ENCODE results near the gene NRXN3. TPM values are rescaled to one million over a fixed set of nuclear protein-coding genes. Genes with fewer than 3 reads are reported as not detected.

The NRXN3 gene
- total and polyA plus RNA-seq, 2 experiments from 2014 or later, result 1.0 to 1.8 TPM

DNA sequence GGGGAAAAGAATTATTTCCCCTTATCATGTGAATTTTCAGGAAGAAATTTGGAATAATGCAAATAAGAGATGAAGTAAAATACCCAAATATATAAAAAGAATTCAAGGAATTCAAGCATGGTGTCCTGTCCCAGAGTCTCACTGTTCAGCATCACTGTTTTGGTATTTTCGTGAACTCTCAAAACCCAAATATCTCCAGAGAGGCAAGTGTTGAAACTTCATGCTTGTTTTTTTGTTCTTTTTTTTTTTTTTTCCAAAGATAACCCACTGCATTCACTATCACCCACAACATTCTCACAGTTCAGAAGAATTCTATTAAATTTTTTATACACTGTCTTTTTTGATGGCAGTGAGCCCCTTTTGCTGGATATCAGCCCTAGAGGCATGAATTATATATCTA lies 1686.2 kb downstream of the NRXN3 start:
- H3K27ac ChIP-seq (ENCODE audit: low read depth), result no peak overlapping the region
- TF ChIP-seq ZNF114 (CRISPR knock-in tag; IDR thresholded peaks at IDR 0.05) (no peak), POLR2AphosphoS5 (IDR thresholded peaks at IDR 0.05; ENCODE audit: low read depth) (no peak), STAT1 (IDR thresholded peaks at IDR 0.05; ENCODE audit: unreplicated experiment) (no peak), JUNB (IDR thresholded peaks at IDR 0.05; ENCODE audit: unreplicated experiment) (no peak), ZNF331 (CRISPR knock-in tag; IDR thresholded peaks at IDR 0.05; ENCODE audit: low read depth) (no peak), EZH2phosphoT487 (IDR thresholded peaks at IDR 0.05; ENCODE audit: unreplicated experiment) (no peak), CREB1 (CRISPR knock-in tag; IDR thresholded peaks at IDR 0.05; ENCODE audit: low read depth) (no peak), EZH2 (IDR thresholded peaks at IDR 0.05; ENCODE audit: low read depth, unreplicated experiment) (no peak), NANOG (IDR thresholded peaks at IDR 0.05; ENCODE audit: borderline replicate concordance) (no peak)
- TF ChIP-seq, protein P1, sequence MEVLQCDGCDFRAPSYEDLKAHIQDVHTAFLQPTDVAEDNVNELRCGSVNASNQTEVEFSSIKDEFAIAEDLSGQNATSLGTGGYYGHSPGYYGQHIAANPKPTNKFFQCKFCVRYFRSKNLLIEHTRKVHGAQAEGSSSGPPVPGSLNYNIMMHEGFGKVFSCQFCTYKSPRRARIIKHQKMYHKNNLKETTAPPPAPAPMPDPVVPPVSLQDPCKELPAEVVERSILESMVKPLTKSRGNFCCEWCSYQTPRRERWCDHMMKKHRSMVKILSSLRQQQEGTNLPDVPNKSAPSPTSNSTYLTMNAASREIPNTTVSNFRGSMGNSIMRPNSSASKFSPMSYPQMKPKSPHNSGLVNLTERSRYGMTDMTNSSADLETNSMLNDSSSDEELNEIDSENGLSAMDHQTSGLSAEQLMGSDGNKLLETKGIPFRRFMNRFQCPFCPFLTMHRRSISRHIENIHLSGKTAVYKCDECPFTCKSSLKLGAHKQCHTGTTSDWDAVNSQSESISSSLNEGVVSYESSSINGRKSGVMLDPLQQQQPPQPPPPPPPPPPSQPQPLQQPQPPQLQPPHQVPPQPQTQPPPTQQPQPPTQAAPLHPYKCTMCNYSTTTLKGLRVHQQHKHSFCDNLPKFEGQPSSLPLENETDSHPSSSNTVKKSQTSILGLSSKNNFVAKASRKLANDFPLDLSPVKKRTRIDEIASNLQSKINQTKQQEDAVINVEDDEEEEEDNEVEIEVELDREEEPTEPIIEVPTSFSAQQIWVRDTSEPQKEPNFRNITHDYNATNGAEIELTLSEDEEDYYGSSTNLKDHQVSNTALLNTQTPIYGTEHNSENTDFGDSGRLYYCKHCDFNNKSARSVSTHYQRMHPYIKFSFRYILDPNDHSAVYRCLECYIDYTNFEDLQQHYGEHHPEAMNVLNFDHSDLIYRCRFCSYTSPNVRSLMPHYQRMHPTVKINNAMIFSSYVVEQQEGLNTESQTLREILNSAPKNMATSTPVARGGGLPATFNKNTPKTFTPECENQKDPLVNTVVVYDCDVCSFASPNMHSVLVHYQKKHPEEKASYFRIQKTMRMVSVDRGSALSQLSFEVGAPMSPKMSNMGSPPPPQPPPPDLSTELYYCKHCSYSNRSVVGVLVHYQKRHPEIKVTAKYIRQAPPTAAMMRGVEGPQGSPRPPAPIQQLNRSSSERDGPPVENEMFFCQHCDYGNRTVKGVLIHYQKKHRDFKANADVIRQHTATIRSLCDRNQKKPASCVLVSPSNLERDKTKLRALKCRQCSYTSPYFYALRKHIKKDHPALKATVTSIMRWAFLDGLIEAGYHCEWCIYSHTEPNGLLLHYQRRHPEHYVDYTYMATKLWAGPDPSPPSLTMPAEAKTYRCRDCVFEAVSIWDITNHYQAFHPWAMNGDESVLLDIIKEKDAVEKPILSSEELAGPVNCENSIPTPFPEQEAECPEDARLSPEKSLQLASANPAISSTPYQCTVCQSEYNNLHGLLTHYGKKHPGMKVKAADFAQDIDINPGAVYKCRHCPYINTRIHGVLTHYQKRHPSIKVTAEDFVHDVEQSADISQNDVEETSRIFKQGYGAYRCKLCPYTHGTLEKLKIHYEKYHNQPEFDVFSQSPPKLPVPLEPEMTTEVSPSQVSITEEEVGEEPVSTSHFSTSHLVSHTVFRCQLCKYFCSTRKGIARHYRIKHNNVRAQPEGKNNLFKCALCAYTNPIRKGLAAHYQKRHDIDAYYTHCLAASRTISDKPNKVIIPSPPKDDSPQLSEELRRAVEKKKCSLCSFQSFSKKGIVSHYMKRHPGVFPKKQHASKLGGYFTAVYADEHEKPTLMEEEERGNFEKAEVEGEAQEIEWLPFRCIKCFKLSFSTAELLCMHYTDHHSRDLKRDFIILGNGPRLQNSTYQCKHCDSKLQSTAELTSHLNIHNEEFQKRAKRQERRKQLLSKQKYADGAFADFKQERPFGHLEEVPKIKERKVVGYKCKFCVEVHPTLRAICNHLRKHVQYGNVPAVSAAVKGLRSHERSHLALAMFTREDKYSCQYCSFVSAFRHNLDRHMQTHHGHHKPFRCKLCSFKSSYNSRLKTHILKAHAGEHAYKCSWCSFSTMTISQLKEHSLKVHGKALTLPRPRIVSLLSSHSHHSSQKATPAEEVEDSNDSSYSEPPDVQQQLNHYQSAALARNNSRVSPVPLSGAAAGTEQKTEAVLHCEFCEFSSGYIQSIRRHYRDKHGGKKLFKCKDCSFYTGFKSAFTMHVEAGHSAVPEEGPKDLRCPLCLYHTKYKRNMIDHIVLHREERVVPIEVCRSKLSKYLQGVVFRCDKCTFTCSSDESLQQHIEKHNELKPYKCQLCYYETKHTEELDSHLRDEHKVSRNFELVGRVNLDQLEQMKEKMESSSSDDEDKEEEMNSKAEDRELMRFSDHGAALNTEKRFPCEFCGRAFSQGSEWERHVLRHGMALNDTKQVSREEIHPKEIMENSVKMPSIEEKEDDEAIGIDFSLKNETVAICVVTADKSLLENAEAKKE (CRISPR knock-in tag; IDR thresholded peaks at IDR 0.05), result no peak
- TF ChIP-seq, protein P2, sequence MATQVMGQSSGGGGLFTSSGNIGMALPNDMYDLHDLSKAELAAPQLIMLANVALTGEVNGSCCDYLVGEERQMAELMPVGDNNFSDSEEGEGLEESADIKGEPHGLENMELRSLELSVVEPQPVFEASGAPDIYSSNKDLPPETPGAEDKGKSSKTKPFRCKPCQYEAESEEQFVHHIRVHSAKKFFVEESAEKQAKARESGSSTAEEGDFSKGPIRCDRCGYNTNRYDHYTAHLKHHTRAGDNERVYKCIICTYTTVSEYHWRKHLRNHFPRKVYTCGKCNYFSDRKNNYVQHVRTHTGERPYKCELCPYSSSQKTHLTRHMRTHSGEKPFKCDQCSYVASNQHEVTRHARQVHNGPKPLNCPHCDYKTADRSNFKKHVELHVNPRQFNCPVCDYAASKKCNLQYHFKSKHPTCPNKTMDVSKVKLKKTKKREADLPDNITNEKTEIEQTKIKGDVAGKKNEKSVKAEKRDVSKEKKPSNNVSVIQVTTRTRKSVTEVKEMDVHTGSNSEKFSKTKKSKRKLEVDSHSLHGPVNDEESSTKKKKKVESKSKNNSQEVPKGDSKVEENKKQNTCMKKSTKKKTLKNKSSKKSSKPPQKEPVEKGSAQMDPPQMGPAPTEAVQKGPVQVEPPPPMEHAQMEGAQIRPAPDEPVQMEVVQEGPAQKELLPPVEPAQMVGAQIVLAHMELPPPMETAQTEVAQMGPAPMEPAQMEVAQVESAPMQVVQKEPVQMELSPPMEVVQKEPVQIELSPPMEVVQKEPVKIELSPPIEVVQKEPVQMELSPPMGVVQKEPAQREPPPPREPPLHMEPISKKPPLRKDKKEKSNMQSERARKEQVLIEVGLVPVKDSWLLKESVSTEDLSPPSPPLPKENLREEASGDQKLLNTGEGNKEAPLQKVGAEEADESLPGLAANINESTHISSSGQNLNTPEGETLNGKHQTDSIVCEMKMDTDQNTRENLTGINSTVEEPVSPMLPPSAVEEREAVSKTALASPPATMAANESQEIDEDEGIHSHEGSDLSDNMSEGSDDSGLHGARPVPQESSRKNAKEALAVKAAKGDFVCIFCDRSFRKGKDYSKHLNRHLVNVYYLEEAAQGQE (IDR thresholded peaks at IDR 0.05; ENCODE audit: unreplicated experiment), result no peak
- TF ChIP-seq, protein P3, sequence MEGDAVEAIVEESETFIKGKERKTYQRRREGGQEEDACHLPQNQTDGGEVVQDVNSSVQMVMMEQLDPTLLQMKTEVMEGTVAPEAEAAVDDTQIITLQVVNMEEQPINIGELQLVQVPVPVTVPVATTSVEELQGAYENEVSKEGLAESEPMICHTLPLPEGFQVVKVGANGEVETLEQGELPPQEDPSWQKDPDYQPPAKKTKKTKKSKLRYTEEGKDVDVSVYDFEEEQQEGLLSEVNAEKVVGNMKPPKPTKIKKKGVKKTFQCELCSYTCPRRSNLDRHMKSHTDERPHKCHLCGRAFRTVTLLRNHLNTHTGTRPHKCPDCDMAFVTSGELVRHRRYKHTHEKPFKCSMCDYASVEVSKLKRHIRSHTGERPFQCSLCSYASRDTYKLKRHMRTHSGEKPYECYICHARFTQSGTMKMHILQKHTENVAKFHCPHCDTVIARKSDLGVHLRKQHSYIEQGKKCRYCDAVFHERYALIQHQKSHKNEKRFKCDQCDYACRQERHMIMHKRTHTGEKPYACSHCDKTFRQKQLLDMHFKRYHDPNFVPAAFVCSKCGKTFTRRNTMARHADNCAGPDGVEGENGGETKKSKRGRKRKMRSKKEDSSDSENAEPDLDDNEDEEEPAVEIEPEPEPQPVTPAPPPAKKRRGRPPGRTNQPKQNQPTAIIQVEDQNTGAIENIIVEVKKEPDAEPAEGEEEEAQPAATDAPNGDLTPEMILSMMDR (conservative IDR thresholded peaks at IDR 0.05; ENCODE audit: low read depth in 2 of 2), result no peak
- TF ChIP-seq, protein P4, sequence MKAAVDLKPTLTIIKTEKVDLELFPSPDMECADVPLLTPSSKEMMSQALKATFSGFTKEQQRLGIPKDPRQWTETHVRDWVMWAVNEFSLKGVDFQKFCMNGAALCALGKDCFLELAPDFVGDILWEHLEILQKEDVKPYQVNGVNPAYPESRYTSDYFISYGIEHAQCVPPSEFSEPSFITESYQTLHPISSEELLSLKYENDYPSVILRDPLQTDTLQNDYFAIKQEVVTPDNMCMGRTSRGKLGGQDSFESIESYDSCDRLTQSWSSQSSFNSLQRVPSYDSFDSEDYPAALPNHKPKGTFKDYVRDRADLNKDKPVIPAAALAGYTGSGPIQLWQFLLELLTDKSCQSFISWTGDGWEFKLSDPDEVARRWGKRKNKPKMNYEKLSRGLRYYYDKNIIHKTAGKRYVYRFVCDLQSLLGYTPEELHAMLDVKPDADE (IDR thresholded peaks at IDR 0.05), result no peak
- no peaks in the 10 kb centered on the region for H4K20me1 ChIP-seq (replicated peaks; ENCODE audit: insufficient read depth)
- Mint-ChIP-seq H3K9me3 (no peaks in the 10 kb centered on the region), H3K27me3 (ENCODE audit: insufficient read depth, low read depth, poor library complexity) (no peaks in the 10 kb centered on the region), H3K36me3 (ENCODE audit: low read depth) (no peaks in the 10 kb centered on the region), H3K4me3 (no peak overlapping the region), H3K4me1 (peaks cover 8% of the 10 kb centered on the region; the same call in 2 of the 3 replicates), H3K27ac (no peak overlapping the region)
- H3K36me3 ChIP-seq (ENCODE audit: insufficient read depth), result no peaks in the 10 kb centered on the region
- no peaks in the 10 kb centered on the region for H3K27me3 ChIP-seq (ENCODE audit: insufficient read depth)
- no peak overlapping the region for H3K4me3 ChIP-seq
- H3F3A ChIP-seq (replicated peaks; ENCODE audit: low read depth), result no peaks in the 10 kb centered on the region
- H2AFZ ChIP-seq, result no peak overlapping the region
- no peaks in the 10 kb centered on the region for H3K9me2 ChIP-seq (ENCODE audit: insufficient read depth)
- no peaks in the 10 kb centered on the region for H3K79me2 ChIP-seq (replicated peaks; ENCODE audit: insufficient read depth)
- DNase-seq (ENCODE audit: low spot score) (no peak), ATAC-seq (no peak)
- no peak overlapping the region for H3K4me2 ChIP-seq
- no peaks in the 10 kb centered on the region for H3K4me1 ChIP-seq (ENCODE audit: insufficient read depth)

All from GM23338 (cell line).